ENCODE measurements around the gene NT5M.

NT5M gene

DNA sequence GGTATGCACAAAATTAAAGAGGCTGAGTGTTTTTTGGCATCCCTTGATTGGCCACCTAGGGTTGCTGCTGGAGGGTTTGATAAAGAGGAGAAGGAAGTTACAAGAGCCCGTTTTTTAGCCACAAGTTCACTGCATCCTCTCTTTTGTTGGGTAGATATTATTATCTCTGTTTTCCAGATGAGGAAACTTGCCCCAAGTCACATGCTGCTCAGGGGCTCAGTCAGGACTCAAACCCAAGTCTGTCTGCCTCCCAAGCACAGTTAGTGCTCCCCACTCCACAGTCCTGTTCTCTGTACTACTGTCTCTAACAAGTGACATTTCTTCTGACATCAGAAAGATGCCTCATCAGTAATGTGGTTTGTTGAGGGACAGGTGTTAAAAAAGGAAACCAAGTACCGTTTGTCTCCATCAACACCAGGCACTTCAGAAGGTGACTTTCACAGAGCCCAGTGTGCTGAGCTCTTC lies 1.4 kb downstream of the NT5M start:
- TF ChIP-seq CTCF (conservative IDR thresholded peaks at IDR 0.05) (no peak), ZFX (IDR thresholded peaks at IDR 0.05) (no peak)
- H3K27ac ChIP-seq = no peak overlapping the region

DNA sequence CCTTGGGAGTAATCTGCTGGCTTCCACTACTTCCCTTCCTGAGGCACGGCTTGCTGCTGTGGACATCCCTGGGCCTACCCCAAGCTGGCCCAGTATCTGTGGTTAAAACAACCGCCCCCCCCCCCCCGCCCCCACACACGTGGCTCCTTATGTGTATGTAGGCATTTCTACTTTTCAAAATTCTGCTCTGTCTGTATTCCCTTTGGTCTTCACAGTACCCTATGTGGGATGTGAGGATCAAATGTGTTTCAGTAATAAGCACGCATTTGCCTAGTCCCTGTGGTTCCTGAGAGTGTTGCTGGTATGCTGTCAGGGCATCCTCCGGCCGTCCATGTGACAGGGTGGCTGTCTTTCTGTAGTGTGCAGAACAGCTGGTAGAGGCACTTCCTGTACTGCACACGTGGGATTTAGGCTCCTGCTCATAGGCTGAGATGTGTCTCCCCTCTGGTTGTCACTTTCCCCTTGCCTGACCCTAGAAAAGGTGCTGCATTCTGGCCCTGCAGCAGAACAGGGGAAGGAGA lies 2.2 kb downstream of the NT5M start:
- H3K27ac ChIP-seq = no peak overlapping the region
- TF ChIP-seq ZFX (IDR thresholded peaks at IDR 0.05) = no peak

DNA sequence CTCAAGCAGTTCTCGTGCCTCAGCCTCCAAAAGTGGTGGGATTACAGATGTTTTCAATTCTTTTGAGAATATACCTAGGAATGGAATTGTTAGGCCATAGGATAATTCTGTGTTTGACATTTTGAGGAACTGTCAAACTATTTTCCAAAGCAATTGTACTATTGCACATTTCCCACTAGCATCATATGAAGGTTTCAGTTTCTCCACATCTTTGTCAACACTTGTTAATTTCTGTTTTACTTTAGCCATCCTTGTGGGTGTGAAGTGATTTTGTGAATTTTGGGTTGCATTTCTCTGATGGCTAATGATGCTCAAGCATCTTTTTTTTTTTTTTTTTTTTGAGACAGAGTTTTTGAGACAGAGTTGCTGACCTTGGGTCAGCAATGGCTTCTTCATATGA lies 6.2 kb downstream of the NT5M start:
- TF ChIP-seq ZFX (IDR thresholded peaks at IDR 0.05) = no peak
- no peak for TF ChIP-seq CTCF (conservative IDR thresholded peaks at IDR 0.05)

DNA sequence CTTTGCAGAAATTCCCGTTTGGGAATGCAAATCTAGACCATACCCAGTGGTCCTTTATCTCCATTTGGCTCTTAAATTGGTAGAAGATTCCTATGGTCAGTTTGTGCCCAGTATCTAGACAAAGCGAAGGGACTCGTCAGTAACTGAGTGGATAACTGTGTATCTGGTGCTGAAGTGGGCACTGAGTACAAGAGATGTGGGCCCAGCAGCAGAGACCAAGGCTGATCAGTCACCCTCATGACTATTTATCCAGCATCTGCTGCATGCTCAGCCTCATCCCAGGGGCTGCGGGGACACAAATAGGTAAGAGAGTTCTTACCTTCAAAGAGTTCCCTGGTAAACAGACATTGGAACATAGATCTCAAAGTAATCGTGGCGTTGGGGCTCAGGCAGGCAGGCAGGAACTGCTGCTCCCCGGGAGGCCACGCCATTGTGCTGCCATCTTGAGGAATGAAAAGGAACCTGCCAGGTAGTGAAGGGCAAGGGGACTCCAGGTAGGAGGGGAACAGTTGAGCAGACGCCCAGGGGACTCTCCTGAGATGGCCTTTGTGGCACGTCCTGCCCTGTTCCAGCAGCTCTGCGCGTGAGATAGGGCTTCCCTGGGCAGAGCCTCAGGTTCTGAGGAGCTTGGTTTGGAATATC lies 10.3 kb downstream of the NT5M start:
- TF ChIP-seq CTCF (conservative IDR thresholded peaks at IDR 0.05) (no peak), ZFX (IDR thresholded peaks at IDR 0.05) (no peak)
- no peak overlapping the region; the same call in 1 of the 2 replicates for H3K27ac ChIP-seq

More for the DNA sequence above, 6.2 kb downstream of the NT5M start:
- H3K27ac ChIP-seq = no peak overlapping the region

DNA sequence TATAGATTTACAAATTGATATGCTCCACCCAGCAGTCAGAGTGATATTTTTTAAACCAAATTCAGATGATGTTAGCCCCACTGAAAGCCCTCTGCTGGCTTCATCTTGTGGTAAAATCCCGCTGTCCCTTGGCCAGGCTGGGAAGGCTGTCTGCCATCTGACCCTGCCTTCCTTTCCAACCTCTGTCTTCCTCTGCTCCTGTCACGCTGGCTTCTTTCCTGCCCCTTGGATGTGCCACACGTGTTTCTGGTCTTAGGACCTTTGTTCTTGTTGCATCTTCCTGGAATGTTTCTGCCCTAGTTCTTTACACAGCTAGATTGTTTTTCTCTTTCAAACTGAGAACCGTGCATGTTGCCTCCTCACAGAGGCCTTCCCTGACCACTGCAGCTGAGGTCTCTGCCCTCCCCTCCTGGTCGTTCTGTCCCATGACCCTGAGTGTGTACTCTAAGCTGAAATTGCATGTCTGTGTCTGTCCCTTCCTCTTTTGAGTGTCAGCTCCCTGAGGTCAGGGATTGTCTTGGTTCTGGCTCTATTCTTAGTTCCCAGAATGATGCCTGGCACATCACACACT lies 11.4 kb downstream of the NT5M start:
- peak overlapping the region; percentile 61 for H3K27ac ChIP-seq
- TF ChIP-seq ZFX (IDR thresholded peaks at IDR 0.05) = no peak

- H3K27ac ChIP-seq = peak overlapping the region; percentile 61
- no peak for TF ChIP-seq CTCF (conservative IDR thresholded peaks at IDR 0.05)
- no peak for TF ChIP-seq ZFX (IDR thresholded peaks at IDR 0.05)
Observed at GRCh38 chr17:17315142-17315821, 12.1 kb downstream of the NT5M start.

DNA sequence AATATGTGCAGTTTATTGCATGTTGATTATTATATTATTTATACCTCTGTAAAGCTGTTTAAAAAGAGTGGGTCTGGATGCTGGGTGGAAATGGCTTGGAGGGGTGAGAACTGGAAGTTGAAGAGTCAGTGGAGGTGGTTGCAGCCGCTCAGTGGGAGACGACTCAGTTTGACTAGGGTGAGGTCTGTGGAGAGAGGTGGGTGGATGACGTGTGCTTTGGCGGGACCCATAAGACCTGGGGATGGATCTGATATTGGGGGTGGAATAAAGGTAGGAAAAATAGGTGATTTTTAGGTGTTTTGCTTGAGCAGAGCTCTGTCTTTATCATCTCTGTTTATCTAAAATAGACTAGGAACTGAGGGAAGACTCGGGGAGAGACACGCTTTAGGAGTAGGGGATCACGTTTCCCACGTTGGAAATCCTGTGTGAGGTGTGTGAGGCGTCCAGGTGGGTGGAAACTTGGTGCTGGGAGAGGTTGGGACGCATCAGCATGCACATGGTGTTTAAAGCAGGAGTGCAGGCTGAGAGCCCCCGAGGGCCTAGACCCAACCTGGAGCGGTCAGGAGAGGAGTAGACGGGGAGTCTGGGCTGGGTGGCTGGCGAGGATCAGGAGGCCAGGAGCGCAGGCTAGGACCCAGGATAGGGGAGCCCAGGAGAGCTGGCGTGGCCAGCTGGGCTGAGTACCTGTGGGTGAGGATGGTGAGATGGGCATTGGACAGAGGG lies 17.2 kb downstream of the NT5M start:
- TF ChIP-seq ZFX (IDR thresholded peaks at IDR 0.05) (no peak), CTCF (conservative IDR thresholded peaks at IDR 0.05) (no peak)
- H3K27ac ChIP-seq = no peak overlapping the region

- TF ChIP-seq ZFX (IDR thresholded peaks at IDR 0.05) (no peak), CTCF (conservative IDR thresholded peaks at IDR 0.05) (no peak)
- no peak overlapping the region for H3K27ac ChIP-seq
Observed at GRCh38 chr17:17320911-17321220, 17.7 kb downstream of the NT5M start.
